MV-4-11 (cell line): ENCODE measurements around the gene SCN1B.
"Not testable (repeated sequence)": the region's sequence is repeated elsewhere in the genome, so short reads cannot be mapped to it uniquely, and the experiment has no call there.

ENCODE experiments used
- DNase-seq: peaks from one replicate; lab custom pipeline; 2025; lab: John Stamatoyannopoulos, UW

The SCN1B gene

GRCh38 chr19:35000647-35001501, 29.4 kb upstream of the SCN1B start:
- DNase-seq, result peak; percentile 53

GRCh38 chr19:35002037-35002535, 28.2 kb upstream of the SCN1B start:
- DNase-seq, result no peak

- DNase-seq, result no peak
These were observed 25.6 kb upstream of the SCN1B start for GRCh38 chr19:35004517-35005255.

GRCh38 chr19:35005256-35005977, 24.9 kb upstream of the SCN1B start:
- no peak for DNase-seq

- not testable (repeated sequence) for DNase-seq
These were observed 24.3 kb upstream of the SCN1B start for GRCh38 chr19:35006007-35006341.

GRCh38 chr19:35006342-35006998, 23.8 kb upstream of the SCN1B start:
- no peak for DNase-seq

- DNase-seq, result no peak
These were observed 23.3 kb upstream of the SCN1B start for GRCh38 chr19:35006999-35007365.

- DNase-seq, result not testable (repeated sequence)
These were observed 22.8 kb upstream of the SCN1B start for GRCh38 chr19:35007427-35007826.

GRCh38 chr19:35008891-35009341, 21.4 kb upstream of the SCN1B start:
- DNase-seq, result no peak

- DNase-seq, result no peak
These were observed 20.6 kb upstream of the SCN1B start for GRCh38 chr19:35009424-35010415.

- DNase-seq, result no peak
These were observed 19.1 kb upstream of the SCN1B start for GRCh38 chr19:35011091-35011689.

- DNase-seq, result no peak
These were observed 18.3 kb upstream of the SCN1B start for GRCh38 chr19:35011737-35012682.

- peak; percentile 53 for DNase-seq
These were observed 17.0 kb upstream of the SCN1B start for GRCh38 chr19:35013041-35013819.

GRCh38 chr19:35013820-35014754, 16.2 kb upstream of the SCN1B start:
- DNase-seq, result peak; percentile 94

- not testable (repeated sequence) for DNase-seq
These were observed 15.5 kb upstream of the SCN1B start for GRCh38 chr19:35014774-35015173.

- no peak for DNase-seq
These were observed 14.9 kb upstream of the SCN1B start for GRCh38 chr19:35015270-35015953.

GRCh38 chr19:35015954-35016351, 14.3 kb upstream of the SCN1B start:
- DNase-seq, result no peak
